ENCODE results near the gene HIBADH. TPM values are rescaled to one million over a fixed set of nuclear protein-coding genes. Genes with fewer than 3 reads are reported as not detected.
A peak's percentile ranks its signal among the peaks of the same experiment; 100 is the strongest.

HIBADH gene
- polyA plus RNA-seq, 2 of the 4 experiments (the other 2 are of a cell fraction): 49.5 to 118 TPM

DNA sequence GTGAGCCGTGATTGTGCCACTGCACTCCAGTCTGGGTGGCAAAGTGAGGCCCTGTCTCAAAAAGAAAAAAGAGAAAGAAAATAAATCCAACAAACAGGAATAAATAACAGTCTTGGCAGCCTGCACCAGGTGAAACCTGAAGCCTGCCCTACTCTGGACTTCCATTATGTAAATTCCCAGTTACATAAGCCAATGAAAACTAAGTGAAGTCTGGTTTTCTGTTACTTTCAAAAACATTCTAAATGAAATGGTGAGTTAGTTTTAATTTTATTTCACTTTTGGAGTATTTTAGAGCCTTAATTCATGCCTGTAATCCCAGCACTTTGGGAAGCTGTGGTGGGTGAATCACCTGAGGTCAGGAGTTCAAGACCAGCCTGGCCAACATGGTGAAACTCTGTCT is 22.5 kb upstream of the HIBADH start:
- Histone ChIP-seq H3K27ac (no peak overlapping the region), H3K4me1 (no peaks in the 10 kb centered on the region; the same call in 2 of the 3 replicates), H3K4me3 (no peak overlapping the region), H3K9me3 (no peaks in the 10 kb centered on the region), H3K4me2 (no peak overlapping the region)
- FAIRE-seq: no peak
- DNase-seq (ENCODE audit: low read depth in 1 of 2, low spot score in 1 of 2): no peak
- ChIA-PET POLR2A (no interaction called here), CTCF (interaction anchor here (1.0 to 1.4 kb wide), 2 partner anchors 336 to 411 kb away, joined by 3 to 4 read pairs; no protein-coding TSS in a partner anchor)
- WGBS (ENCODE audit: missing lambda C conversion rate): 100% methylated on average over 1 of the region's 1 CpG
- ATAC-seq: no peak
- TF ChIP-seq MYC (IDR thresholded peaks at IDR 0.05; ENCODE audit: borderline replicate concordance, low read length): no peak

DNA sequence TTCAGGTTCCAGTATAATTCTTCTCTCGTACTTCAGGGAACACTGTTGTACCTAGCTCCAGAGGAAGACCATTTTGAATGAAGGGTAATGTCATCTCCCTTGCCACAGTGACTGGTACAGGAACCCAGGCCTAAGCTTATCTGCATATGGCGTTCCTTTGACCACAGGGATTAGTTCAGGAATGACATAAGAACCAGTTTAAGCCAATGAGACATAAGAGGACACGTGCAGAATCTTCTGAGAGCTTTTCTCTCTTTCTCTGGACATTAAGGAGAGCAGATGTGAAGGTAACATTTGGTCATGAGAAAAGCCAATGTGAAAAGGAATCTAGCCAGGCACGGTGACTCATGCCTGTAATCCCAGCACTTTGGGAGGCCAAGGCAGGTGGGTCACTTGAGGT is 21.8 kb upstream of the HIBADH start:
- no peak for TF ChIP-seq MAZ (IDR thresholded peaks at IDR 0.05; ENCODE audit: borderline replicate concordance, low read depth, low read length)
- TF ChIP-seq, protein P1, sequence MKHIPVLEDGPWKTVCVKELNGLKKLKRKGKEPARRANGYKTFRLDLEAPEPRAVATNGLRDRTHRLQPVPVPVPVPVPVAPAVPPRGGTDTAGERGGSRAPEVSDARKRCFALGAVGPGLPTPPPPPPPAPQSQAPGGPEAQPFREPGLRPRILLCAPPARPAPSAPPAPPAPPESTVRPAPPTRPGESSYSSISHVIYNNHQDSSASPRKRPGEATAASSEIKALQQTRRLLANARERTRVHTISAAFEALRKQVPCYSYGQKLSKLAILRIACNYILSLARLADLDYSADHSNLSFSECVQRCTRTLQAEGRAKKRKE (CRISPR knock-in tag; IDR thresholded peaks at IDR 0.05; ENCODE audit: low read depth): no peak
- TF ChIP-seq RNF2 (IDR thresholded peaks at IDR 0.05; ENCODE audit: borderline replicate concordance, low read depth): no peak
- TF ChIP-seq HOXB13 (CRISPR knock-in tag; IDR thresholded peaks at IDR 0.05; ENCODE audit: low read depth): no peak
- TF ChIP-seq RFX5 (IDR thresholded peaks at IDR 0.05): no peak
- TF ChIP-seq EHMT2 (IDR thresholded peaks at IDR 0.05; ENCODE audit: low read depth): no peak
- no peak for FAIRE-seq
- no peak for DNase-seq (ENCODE audit: low read depth in 1 of 2, low spot score in 1 of 2)
- POLR2A ChIA-PET: no interaction called here
- Histone ChIP-seq H3K4me2 (no peak overlapping the region), H3K4me1 (peaks cover 4% of the 10 kb centered on the region), H3K9me3 (no peaks in the 10 kb centered on the region), H3K4me3 (no peak overlapping the region), H3K27ac (no peak overlapping the region)
- WGBS (ENCODE audit: missing lambda C conversion rate): 87% methylated on average over 4 of the region's 4 CpGs
- no peak for ATAC-seq
- CTCF ChIA-PET: interaction anchor here (1.0 to 1.8 kb wide), 4 partner anchors 13 to 412 kb away, joined by 3 to 4 read pairs (median 4); no protein-coding TSS in a partner anchor

DNA sequence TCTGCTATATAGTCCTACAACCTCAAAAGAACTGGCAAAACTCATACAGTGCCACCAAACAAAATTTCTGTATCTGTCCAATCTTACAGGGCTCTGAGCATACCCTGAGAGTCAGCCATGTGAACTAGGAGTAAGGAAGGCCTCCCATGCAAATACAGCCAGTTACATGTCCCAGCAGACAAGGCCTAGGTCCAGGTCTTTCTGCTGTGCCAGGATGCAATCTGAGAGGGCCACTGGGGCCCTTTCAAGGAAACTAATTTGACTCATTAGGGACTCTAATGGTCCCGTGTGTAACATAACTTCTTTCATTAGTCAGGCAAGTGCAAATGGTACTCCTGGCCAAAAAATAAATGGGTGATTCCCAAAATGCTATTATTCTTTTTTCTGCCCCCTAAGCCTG is 17.9 kb upstream of the HIBADH start:
- ChIA-PET POLR2A (no interaction called here), CTCF (no interaction called here)
- ATAC-seq: no peak
- H3K4me1 ChIP-seq: peaks cover 31% of the 10 kb centered on the region
- DNase-seq (ENCODE audit: low read depth in 1 of 2, low spot score in 1 of 2): no peak
- WGBS (ENCODE audit: missing lambda C conversion rate): 0% methylated on average over 1 of the region's 1 CpG
- no peaks in the 10 kb centered on the region for H3K9me3 ChIP-seq
- no peak overlapping the region for H3K4me3 ChIP-seq
- H3K4me2 ChIP-seq: no peak overlapping the region
- FAIRE-seq: no peak
- peak overlapping the region; percentile 88 to 91; a peak in 5 of 6 replicates for H3K27ac ChIP-seq
- TF ChIP-seq ESRRA (IDR thresholded peaks at IDR 0.05; ENCODE audit: borderline replicate concordance, low read length) (no peak), POLR2AphosphoS2 (conservative IDR thresholded peaks at IDR 0.05; ENCODE audit: low read length) (no peak), CHD4 (IDR thresholded peaks at IDR 0.05; ENCODE audit: borderline replicate concordance) (no peak), PHF8 (IDR thresholded peaks at IDR 0.05; ENCODE audit: borderline replicate concordance, low read depth) (no peak), EP300 (IDR thresholded peaks at IDR 0.05) (no peak), HOXB13 (CRISPR knock-in tag; IDR thresholded peaks at IDR 0.05; ENCODE audit: low read depth) (no peak), KDM1A (IDR thresholded peaks at IDR 0.05; ENCODE audit: low read depth) (no peak), NFE2L2 (conservative IDR thresholded peaks at IDR 0.05; ENCODE audit: low read length) (no peak), ZNF302 (CRISPR knock-in tag; IDR thresholded peaks at IDR 0.05) (no peak)

DNA sequence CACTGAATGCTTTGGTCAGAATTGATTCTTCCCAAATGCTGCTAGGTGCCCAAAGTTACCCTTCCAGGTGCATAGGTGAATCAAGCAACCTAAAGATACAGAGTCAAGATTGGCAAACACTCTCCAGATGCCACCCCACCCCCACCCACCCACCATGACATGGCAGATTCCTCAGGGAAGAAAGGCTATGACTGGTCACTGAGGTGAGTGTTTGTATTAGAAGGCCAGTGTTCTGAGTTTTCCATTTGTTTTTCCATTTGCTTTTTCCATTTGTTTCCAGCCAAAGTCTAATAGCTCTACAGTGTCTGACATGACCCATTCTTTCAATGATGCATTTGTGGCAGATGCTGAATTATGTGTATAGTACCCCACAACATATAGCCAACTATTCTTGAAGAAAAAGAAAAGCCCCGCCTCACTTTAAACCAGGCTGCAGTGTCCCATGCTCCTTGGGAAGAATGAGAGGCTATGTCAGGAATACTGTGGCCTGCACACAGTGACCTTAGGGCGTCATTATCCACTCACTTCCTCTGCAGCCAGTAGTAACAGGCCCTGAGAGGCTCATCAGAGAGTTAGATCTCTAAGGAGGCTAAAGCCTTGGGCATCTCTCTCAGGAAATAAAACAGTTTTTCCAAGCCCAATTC is 16.1 kb upstream of the HIBADH start:
- WGBS (ENCODE audit: missing lambda C conversion rate): 65% methylated on average over 2 of the region's 2 CpGs
- ChIA-PET POLR2A (interaction anchor here (0.6 to 1.9 kb wide), 6 partner anchors 10 to 1222 kb away, joined by 3 to 17 read pairs (median 6); partner anchors contain the start of genes HIBADH and TAX1BP1), CTCF (interaction anchor here (1.2 to 1.7 kb wide), 4 partner anchors 16 to 415 kb away, joined by 3 to 5 read pairs (median 4); partner anchors contain the start of gene HIBADH)
- TF ChIP-seq JUN (IDR thresholded peaks at IDR 0.05) (0 out of 5 replicates have a peak, but pooled peaks of 1 of the 2 experiments have one; percentile 10), CEBPB (IDR thresholded peaks at IDR 0.05) (no peak), TFCP2L1 (CRISPR knock-in tag; IDR thresholded peaks at IDR 0.05) (no peak), SMC3 (IDR thresholded peaks at IDR 0.05) (no peak)
- FAIRE-seq (no peak), DNase-seq (ENCODE audit: low read depth in 1 of 2, low spot score in 1 of 2) (peak in 1 of 2 experiments; percentile 48), ATAC-seq (peak; percentile 60 to 66; a peak in 4 of 6 replicates)
- H3K4me2 ChIP-seq: peak overlapping the region; percentile 75
- H3K4me3 ChIP-seq: no peak overlapping the region
- peaks cover 31% of the 10 kb centered on the region for H3K4me1 ChIP-seq
- H3K27ac ChIP-seq: peak overlapping the region; percentile 88 to 91
- H3K9me3 ChIP-seq: no peaks in the 10 kb centered on the region

All from A549 (cell line).